AG04450 (cell line): Measurements from ENCODE around the gene MEOX2. TPM values are rescaled to one million over a fixed set of nuclear protein-coding genes. Genes with fewer than 3 reads are reported as not detected.

Source experiments
- CTCF ChIA-PET: fragments of 300-600, 350-600 bp; formaldehyde crosslinking; extraction: SDS; loops from one replicate; lab custom pipeline; 2022; ENCODE audit warnings: antibody characterized with exemption, inconsistent platforms; lab: Charles Lee
- POLR2A ChIA-PET: fragments of 350-600 bp; formaldehyde crosslinking; extraction: SDS; loops from one replicate; lab custom pipeline; 2021; ENCODE audit warnings: antibody characterized with exemption, inconsistent platforms; lab: Yijun Ruan, JAX
- DNase-seq: peaks from one replicate; pipeline ENCODE4 v3.0.0-alpha.2; 2011; ENCODE audit warnings: low read depth, low spot score
- H3K27ac ChIP-seq: one replicate; pipeline ENCODE4 v1.5.1; 2012; ENCODE audit warnings: low read depth, low read length, control low read depth
- H3K27me3 ChIP-seq: one replicate; pipeline ENCODE4 v1.6.0; 2012; ENCODE audit warnings: low read length; ENCODE audit not compliant: control insufficient read depth, insufficient read depth
- H3K4me3 ChIP-seq: 2 replicates; pipeline ENCODE4 v1.5.1; 2011; ENCODE audit warnings: mild to moderate bottlenecking, low read depth, low read length, control low read depth
- H3K9me3 ChIP-seq: 2 replicates; pipeline ENCODE4 v1.5.1; 2012; ENCODE audit warnings: low read length; ENCODE audit not compliant: control insufficient read depth, insufficient read depth
- CTCF ChIP-seq: IDR thresholded peaks from 2 replicates; pipeline ENCODE4 v1.5.1; 2011; ENCODE audit warnings: low read depth, low read length, control low read depth, inconsistent platforms
- polyA plus RNA-seq: library from polyadenylated mRNA; depleted of rRNA; stranded (reverse); fragments of >200 nt; gene quantifications from 2 replicates; pipeline ENCODE4 v1.2.3, GENCODE V29; 2011

Gene MEOX2
- polyA plus RNA-seq, 1 experiment = not detected

GRCh38 chr7:15686957-15687545, 568 bp upstream of the MEOX2 start:
- Histone ChIP-seq H3K27ac (no peak overlapping the region), H3K4me3 (peak overlapping the region; percentile 43), H3K9me3 (0 out of 2 replicates have a peak, but pooled peaks cover 2% of the 10 kb centered on the region), H3K27me3 (peaks cover 36% of the 10 kb centered on the region)
- ChIA-PET POLR2A (no interaction called here), CTCF (interaction anchor here (1.2 to 1.4 kb wide), 3 partner anchors 9 to 384 kb away, joined by 3 to 6 read pairs (median 4); no protein-coding TSS in a partner anchor)
- TF ChIP-seq CTCF = no peak
- no peak for DNase-seq

GRCh38 chr7:15685358-15686294, 857 bp downstream of the MEOX2 start:
- 0 out of 2 replicates have a peak, but pooled peaks cover 2% of the 10 kb centered on the region for H3K9me3 ChIP-seq
- no peak overlapping the region for H3K27ac ChIP-seq
- ChIA-PET POLR2A (no interaction called here), CTCF (interaction anchor here (1.4 to 3.0 kb wide), 2 partner anchors 35 kb away, joined by 6 to 12 read pairs; no protein-coding TSS in a partner anchor)
- peak; percentile 23 for DNase-seq
- no peak for TF ChIP-seq CTCF
- H3K27me3 ChIP-seq = peaks cover 36% of the 10 kb centered on the region
- H3K4me3 ChIP-seq = peak overlapping the region; percentile 43

- no peak for TF ChIP-seq CTCF
- CTCF ChIA-PET = interaction anchor here (3.0 kb wide), 1 partner anchor 36 kb away, joined by 12 read pairs; no protein-coding TSS in a partner anchor
- H3K27ac ChIP-seq = no peak overlapping the region
- POLR2A ChIA-PET = no interaction called here
- H3K4me3 ChIP-seq = no peak overlapping the region
- 0 out of 2 replicates have a peak, but pooled peaks cover 2% of the 10 kb centered on the region for H3K9me3 ChIP-seq
- DNase-seq = no peak
- peaks cover 36% of the 10 kb centered on the region for H3K27me3 ChIP-seq
These were observed 1.6 kb downstream of the MEOX2 start for GRCh38 chr7:15684871-15685270.

GRCh38 chr7:15684111-15684800, 2.2 kb downstream of the MEOX2 start:
- no peak overlapping the region for H3K4me3 ChIP-seq
- H3K27me3 ChIP-seq = peaks cover 36% of the 10 kb centered on the region
- 0 out of 2 replicates have a peak, but pooled peaks cover 2% of the 10 kb centered on the region for H3K9me3 ChIP-seq
- CTCF ChIA-PET = interaction anchor here (3.0 kb wide), 1 partner anchor 37 kb away, joined by 12 read pairs; no protein-coding TSS in a partner anchor
- no peak for TF ChIP-seq CTCF
- POLR2A ChIA-PET = no interaction called here
- no peak for DNase-seq
- no peak overlapping the region for H3K27ac ChIP-seq
